Smooth muscle cell (in vitro differentiated cells): Measurements from ENCODE around the gene NUDCD3. TPM values are rescaled to one million over a fixed set of nuclear protein-coding genes. Genes with fewer than 3 reads are reported as not detected.

Experiments used
- DNase-seq: peaks from one replicate; lab custom pipeline; 2025; ENCODE audit not compliant: unreplicated experiment; lab: John Stamatoyannopoulos, UW
- H2AFZ ChIP-seq: fragments of 200-600 bp; sonication (generic); 2 replicates; pipeline ENCODE4 v1.6.0; 2016; ENCODE audit warnings: antibody characterized with exemption, low read depth, mild to moderate bottlenecking
- H3F3A ChIP-seq: fragments of 200-600 bp; sonication (generic); 2 replicates; pipeline ENCODE4 v1.6.0; 2017; ENCODE audit warnings: antibody characterized with exemption, low read depth
- H3K27ac ChIP-seq: fragments of 200-600 bp; sonication (generic); 2 replicates; pipeline ENCODE4 v1.5.1; 2016; ENCODE audit warnings: low read depth, mild to moderate bottlenecking
- H3K27me3 ChIP-seq: fragments of 200-600 bp; sonication (generic); 2 replicates; pipeline ENCODE4 v1.6.1; 2016; ENCODE audit warnings: low read depth, mild to moderate bottlenecking
- H3K36me3 ChIP-seq: fragments of 200-600 bp; sonication (generic); 2 replicates; pipeline ENCODE4 v1.5.1; 2016; ENCODE audit warnings: low read depth
- H3K4me1 ChIP-seq: fragments of 200-600 bp; sonication (generic); 2 replicates; pipeline ENCODE4 v1.5.1; 2016; ENCODE audit warnings: low read depth
- H3K4me2 ChIP-seq: fragments of 200-600 bp; sonication (generic); 2 replicates; pipeline ENCODE4 v1.6.0; 2016; ENCODE audit warnings: mild to moderate bottlenecking
- H3K4me3 ChIP-seq: fragments of 200-600 bp; sonication (generic); 2 replicates; pipeline ENCODE4 v1.5.1; 2016; ENCODE audit warnings: mild to moderate bottlenecking
- H3K79me2 ChIP-seq: fragments of 200-600 bp; sonication (generic); 2 replicates; pipeline ENCODE4 v1.6.0; 2016; ENCODE audit warnings: low read depth, mild to moderate bottlenecking
- H3K9ac ChIP-seq: fragments of 200-600 bp; sonication (generic); 2 replicates; pipeline ENCODE4 v1.6.0; 2016; ENCODE audit warnings: low read depth
- H3K9me3 ChIP-seq: fragments of 200-600 bp; sonication (generic); replicated peaks from 2 replicates; pipeline ENCODE4 v1.5.1; 2016; ENCODE audit warnings: low read depth
- H4K20me1 ChIP-seq: fragments of 200-600 bp; sonication (generic); 2 replicates; pipeline ENCODE4 v1.6.0; 2016; ENCODE audit warnings: low read depth
- CTCF ChIP-seq: fragments of 200-600 bp; sonication (generic); IDR thresholded peaks from 2 replicates; pipeline ENCODE4 v1.5.1; 2017; ENCODE audit warnings: borderline replicate concordance, mild to moderate bottlenecking, antibody characterized with exemption; ENCODE audit not compliant: insufficient read depth, poor library complexity, severe bottlenecking
- WGBS: methylation state at CpG from one replicate; pipeline ENCODE4 v1.1.7; 2016; ENCODE audit warnings: low lambda C conversion rate; 5-methylcytosine and 5-hydroxymethylcytosine counted together
- polyA plus RNA-seq: library from polyadenylated mRNA; unstranded; fragments of >200 nt; fragmentation: Nextera tagmentation; extraction: Ambion mirVana; gene quantifications from 2 replicates; pipeline ENCODE4 v1.2.1, GENCODE V29; 2016
- total RNA-seq: library from RNA; depleted of rRNA; stranded (reverse); fragments of >200 nt; gene quantifications from 2 replicates; pipeline ENCODE4 v1.2.3, GENCODE V29; 2014

The NUDCD3 gene
- total and polyA plus RNA-seq, 2 experiments from 2014 or later, result 32.2 to 56.3 TPM

- TF ChIP-seq CTCF, result no peak
- Histone ChIP-seq H3K9me3 (no peaks in the 10 kb centered on the region), H2AFZ (no peak overlapping the region), H3K4me1 (no peaks in the 10 kb centered on the region), H3K36me3 (no peaks in the 10 kb centered on the region), H3K4me3 (no peak overlapping the region), H4K20me1 (no peaks in the 10 kb centered on the region), H3K27me3 (no peaks in the 10 kb centered on the region), H3F3A (no peaks in the 10 kb centered on the region), H3K4me2 (no peak overlapping the region), H3K27ac (no peak overlapping the region), H3K79me2 (no peaks in the 10 kb centered on the region), H3K9ac (no peak overlapping the region)
- no peak for DNase-seq
- 90% methylated on average over 11 of the region's 11 CpGs for WGBS
These were observed 155.7 kb downstream of the NUDCD3 start for GRCh38 chr7:44334734-44335097.

DNA sequence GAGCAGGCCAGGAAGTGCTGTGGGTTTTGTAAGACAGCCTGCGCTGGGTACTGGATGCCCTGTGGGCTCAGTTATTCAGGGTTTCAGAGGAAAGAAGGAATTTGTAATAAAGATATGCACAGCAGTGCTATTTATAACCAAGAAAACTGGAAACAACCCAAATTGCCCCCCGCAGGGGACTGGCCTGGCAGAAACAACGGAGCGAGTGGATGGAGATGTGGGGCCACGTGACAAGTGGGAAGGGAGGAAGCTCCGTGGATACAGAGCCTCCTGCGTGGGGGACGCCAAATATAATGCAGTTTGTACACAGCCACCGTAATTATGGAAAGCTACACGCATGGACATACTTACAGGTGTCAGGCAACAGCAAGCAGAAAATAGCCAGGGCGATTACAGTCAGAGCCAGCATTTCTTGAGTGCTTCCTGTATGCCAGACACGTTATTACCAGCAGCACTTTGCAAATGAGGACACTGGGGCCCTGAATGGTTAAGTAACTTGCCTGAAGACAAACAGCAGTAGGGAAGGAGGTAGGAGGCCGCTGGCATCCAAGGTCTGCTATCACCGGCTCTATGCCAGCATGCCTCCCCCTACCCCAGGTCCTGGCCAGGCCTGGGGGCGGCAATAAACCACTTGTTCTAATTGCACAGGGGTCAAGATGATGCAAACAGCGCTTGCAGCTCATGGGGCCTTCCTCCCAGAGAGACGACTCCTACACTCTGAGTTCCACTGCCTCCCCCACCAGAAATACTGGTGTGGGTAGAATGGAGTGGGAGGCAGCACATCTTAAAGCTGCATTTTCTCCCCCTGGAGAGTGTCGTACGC, 156.3 kb downstream of the NUDCD3 start:
- Histone ChIP-seq H3K9ac (no peak overlapping the region), H2AFZ (peak overlapping the region; percentile 36), H3K27ac (peak overlapping the region; percentile 19), H3K79me2 (no peaks in the 10 kb centered on the region), H3F3A (no peaks in the 10 kb centered on the region), H3K4me1 (no peaks in the 10 kb centered on the region), H3K9me3 (no peaks in the 10 kb centered on the region), H3K36me3 (no peaks in the 10 kb centered on the region), H3K4me3 (no peak overlapping the region), H3K27me3 (no peaks in the 10 kb centered on the region), H4K20me1 (no peaks in the 10 kb centered on the region), H3K4me2 (peak overlapping the region; percentile 26)
- no peak for DNase-seq
- WGBS, result 54% methylated on average over 19 of the region's 19 CpGs
- TF ChIP-seq CTCF, result no peak

- WGBS, result 30% methylated on average over 5 of the region's 5 CpGs
- peak overlapping the region; percentile 67 for H3K4me2 ChIP-seq
- no peak for TF ChIP-seq CTCF
- no peaks in the 10 kb centered on the region for H3K9me3 ChIP-seq
- H3K36me3 ChIP-seq, result no peaks in the 10 kb centered on the region
- no peak for DNase-seq
- no peaks in the 10 kb centered on the region for H3F3A ChIP-seq
- no peak overlapping the region for H2AFZ ChIP-seq
- H3K4me1 ChIP-seq, result no peaks in the 10 kb centered on the region
- H3K27me3 ChIP-seq, result peaks cover 12% of the 10 kb centered on the region
- peak overlapping the region; percentile 2 for H3K27ac ChIP-seq
- H3K9ac ChIP-seq, result no peak overlapping the region
- no peaks in the 10 kb centered on the region for H3K79me2 ChIP-seq
- no peak overlapping the region for H3K4me3 ChIP-seq
- no peaks in the 10 kb centered on the region for H4K20me1 ChIP-seq
These were observed 158.8 kb downstream of the NUDCD3 start for GRCh38 chr7:44331682-44332081.

DNA sequence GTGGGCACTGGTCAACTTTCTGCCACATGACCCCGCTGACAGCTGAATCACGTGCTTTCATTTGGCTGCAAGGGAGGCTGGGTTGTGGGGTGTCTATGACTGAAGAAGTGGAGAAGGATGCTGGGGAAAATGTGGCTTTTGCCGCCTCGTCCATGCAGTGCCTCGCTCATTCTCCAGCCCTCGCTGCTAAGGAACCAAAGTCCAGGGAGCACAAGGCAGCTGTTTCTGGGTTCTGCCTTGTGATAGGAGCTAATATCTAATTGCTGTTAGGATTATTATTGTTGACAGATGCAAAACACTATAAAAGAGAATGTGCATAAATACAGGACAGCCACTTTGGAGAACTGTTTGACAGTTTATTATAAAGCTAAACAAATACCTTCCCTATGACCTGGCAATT, 160.1 kb downstream of the NUDCD3 start:
- WGBS, result 59% methylated on average over 6 of the region's 6 CpGs

More for the DNA sequence above, 160.1 kb downstream of the NUDCD3 start:
- no peak for DNase-seq
- no peaks in the 10 kb centered on the region for H3K9me3 ChIP-seq
- no peaks in the 10 kb centered on the region for H3K79me2 ChIP-seq
- H4K20me1 ChIP-seq, result no peaks in the 10 kb centered on the region
- H3K4me1 ChIP-seq, result no peaks in the 10 kb centered on the region
- no peak overlapping the region for H3K4me2 ChIP-seq
- H3K27me3 ChIP-seq, result peaks cover 23% of the 10 kb centered on the region
- no peaks in the 10 kb centered on the region for H3K36me3 ChIP-seq
- H3K9ac ChIP-seq, result no peak overlapping the region
- no peak overlapping the region for H3K27ac ChIP-seq
- no peaks in the 10 kb centered on the region for H3F3A ChIP-seq
- no peak overlapping the region for H2AFZ ChIP-seq
- no peak for TF ChIP-seq CTCF
- H3K4me3 ChIP-seq, result no peak overlapping the region
